Lower leg skin (tissue), 3 donors: ENCODE data around the gene MECR.

Experiments
- CTCF ChIP-seq, 3 donors: fragments of 450-650 bp; IDR thresholded peaks; one replicate each; pipeline ENCODE4 v1.5.1; 2016; ENCODE audit warnings: antibody characterized with exemption in 3 of 3, mild to moderate bottlenecking in 3 of 3, moderate library complexity in 2 of 3
- POLR2A ChIP-seq, 2 donors: fragments of 450-650 bp; IDR thresholded peaks; one replicate each; pipeline ENCODE4 v1.6.1; 2016 to 2017; ENCODE audit warnings: antibody characterized with exemption in 2 of 2, mild to moderate bottlenecking in 1 of 2, moderate library complexity in 1 of 2

DNA sequence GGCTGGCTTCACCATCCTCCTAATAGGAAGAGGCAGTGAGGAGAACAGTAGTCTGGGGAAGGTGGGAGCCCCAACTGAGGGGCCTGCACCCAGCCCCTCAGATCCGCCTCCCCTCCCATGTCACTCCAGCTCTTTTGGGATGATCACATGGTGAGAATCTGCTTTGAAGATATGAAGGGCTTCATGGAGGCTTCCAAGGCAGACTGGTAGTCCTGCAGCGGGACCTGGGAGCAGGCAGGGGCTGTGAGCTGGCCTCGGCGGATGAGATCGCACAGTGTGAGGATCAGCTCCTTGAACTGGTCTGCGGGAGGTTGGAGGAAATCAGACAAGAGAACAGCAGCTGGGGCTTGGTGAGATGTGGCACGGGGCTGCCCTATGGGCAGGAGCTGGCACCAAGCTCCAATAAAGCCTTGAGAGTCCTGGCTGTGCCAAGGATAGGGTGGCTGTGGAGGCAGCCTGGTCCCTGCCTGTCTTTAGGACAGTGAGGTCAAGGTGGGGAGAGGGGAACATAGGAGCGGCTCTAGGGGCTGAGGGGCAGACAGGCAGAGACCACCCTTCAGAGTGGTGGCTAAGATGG is 36.8 kb downstream of the MECR start:
- TF ChIP-seq CTCF (IDR thresholded peaks at IDR 0.05) = no peak
- no peak for TF ChIP-seq POLR2A (IDR thresholded peaks at IDR 0.05)
